ENCODE data around the gene PCBP2. TPM values are rescaled to one million over a fixed set of nuclear protein-coding genes. Genes with fewer than 3 reads are reported as not detected.
A peak's percentile ranks its signal among the peaks of the same experiment; 100 is the strongest.

Gene PCBP2
- total and polyA plus RNA-seq, 2 donors (not counting 1 experiment from before 2014, with no cell fraction given) = 271 to 315 TPM

DNA sequence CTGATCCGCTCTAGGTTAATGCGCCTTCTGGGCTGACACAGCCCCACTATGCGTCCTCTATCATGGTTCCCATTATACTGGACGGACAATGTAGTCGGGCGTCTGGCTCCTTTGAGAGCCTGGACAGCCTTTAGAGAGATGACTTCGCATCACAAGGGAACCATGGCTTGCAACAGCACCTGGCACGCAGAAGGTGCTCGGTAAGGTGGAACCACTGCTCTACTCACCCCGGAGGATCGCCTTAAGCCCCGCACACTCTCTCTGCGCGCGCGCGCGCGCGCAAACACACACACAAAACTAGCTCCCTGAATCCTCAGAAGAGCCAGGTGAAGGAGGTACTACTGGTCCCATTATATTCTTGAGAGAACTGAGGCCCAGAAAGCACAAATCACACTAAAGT lies 40.3 kb downstream of the PCBP2 start:
- Histone ChIP-seq H3K9me3 (ENCODE audit: control insufficient read depth, insufficient read depth, low read depth, low read length) (no peaks in the 10 kb centered on the region), H3K27me3 (ENCODE audit: control insufficient read depth, insufficient read depth, low read length) (no peaks in the 10 kb centered on the region), H4K20me1 (ENCODE audit: control insufficient read depth, extremely low read depth, insufficient read depth, low read length) (no peaks in the 10 kb centered on the region), H2AFZ (ENCODE audit: low read length) (no peak overlapping the region), H3K27ac (ENCODE audit: insufficient read depth, low read length) (peak overlapping the region; percentile 80), H3K79me2 (ENCODE audit: control insufficient read depth, insufficient read depth, low read length) (peaks cover 18% of the 10 kb centered on the region), H3K9ac (ENCODE audit: insufficient read depth, low read length) (no peak overlapping the region), H3K4me1 (ENCODE audit: control insufficient read depth, extremely low read depth, insufficient read depth, low read length) (peaks cover 20% of the 10 kb centered on the region), H3K4me3 (replicated peaks in 1 of 4; ENCODE audit: control extremely low read depth in 1 of 4, insufficient read depth in 1 of 4, low read depth in 3 of 4, low read length in 4 of 4) (peak overlapping the region in 3 of 4 experiments; percentile 36 to 70 (median 58)), H3K36me3 (ENCODE audit: control insufficient read depth, insufficient read depth, low read length) (peaks cover 2% of the 10 kb centered on the region), H3K4me2 (ENCODE audit: extremely low read depth, insufficient read depth, low read length) (peak overlapping the region; percentile 91)
- TF ChIP-seq EZH2 (IDR thresholded peaks at IDR 0.05; ENCODE audit: low read length, missing control alignments) = no peak
- TF ChIP-seq, protein P1, sequence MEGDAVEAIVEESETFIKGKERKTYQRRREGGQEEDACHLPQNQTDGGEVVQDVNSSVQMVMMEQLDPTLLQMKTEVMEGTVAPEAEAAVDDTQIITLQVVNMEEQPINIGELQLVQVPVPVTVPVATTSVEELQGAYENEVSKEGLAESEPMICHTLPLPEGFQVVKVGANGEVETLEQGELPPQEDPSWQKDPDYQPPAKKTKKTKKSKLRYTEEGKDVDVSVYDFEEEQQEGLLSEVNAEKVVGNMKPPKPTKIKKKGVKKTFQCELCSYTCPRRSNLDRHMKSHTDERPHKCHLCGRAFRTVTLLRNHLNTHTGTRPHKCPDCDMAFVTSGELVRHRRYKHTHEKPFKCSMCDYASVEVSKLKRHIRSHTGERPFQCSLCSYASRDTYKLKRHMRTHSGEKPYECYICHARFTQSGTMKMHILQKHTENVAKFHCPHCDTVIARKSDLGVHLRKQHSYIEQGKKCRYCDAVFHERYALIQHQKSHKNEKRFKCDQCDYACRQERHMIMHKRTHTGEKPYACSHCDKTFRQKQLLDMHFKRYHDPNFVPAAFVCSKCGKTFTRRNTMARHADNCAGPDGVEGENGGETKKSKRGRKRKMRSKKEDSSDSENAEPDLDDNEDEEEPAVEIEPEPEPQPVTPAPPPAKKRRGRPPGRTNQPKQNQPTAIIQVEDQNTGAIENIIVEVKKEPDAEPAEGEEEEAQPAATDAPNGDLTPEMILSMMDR (conservative IDR thresholded peaks at IDR 0.05 in 1 of 2, IDR thresholded peaks at IDR 0.05 in 1 of 2; ENCODE audit: low read depth in 1 of 2, low read length in 2 of 2) = no peak
- no peak for DNase-seq (ENCODE audit: low read depth in 2 of 2)

- Histone ChIP-seq H3K9me3 (ENCODE audit: control insufficient read depth, insufficient read depth, low read depth, low read length) (no peaks in the 10 kb centered on the region), H3K27ac (ENCODE audit: insufficient read depth, low read length) (peak overlapping the region; percentile 80), H3K79me2 (ENCODE audit: control insufficient read depth, insufficient read depth, low read length) (peaks cover 26% of the 10 kb centered on the region), H3K4me2 (ENCODE audit: extremely low read depth, insufficient read depth, low read length) (peak overlapping the region; percentile 87), H3K27me3 (ENCODE audit: control insufficient read depth, insufficient read depth, low read length) (no peaks in the 10 kb centered on the region), H2AFZ (ENCODE audit: low read length) (peak overlapping the region; percentile 64), H3K4me3 (replicated peaks in 1 of 4; ENCODE audit: control extremely low read depth in 1 of 4, insufficient read depth in 1 of 4, low read depth in 3 of 4, low read length in 4 of 4) (peak overlapping the region; percentile 38 to 70 (median 50)), H3K4me1 (ENCODE audit: control insufficient read depth, extremely low read depth, insufficient read depth, low read length) (peaks cover 23% of the 10 kb centered on the region), H3K9ac (ENCODE audit: insufficient read depth, low read length) (peak overlapping the region; percentile 55), H3K36me3 (ENCODE audit: control insufficient read depth, insufficient read depth, low read length) (peaks cover 4% of the 10 kb centered on the region), H4K20me1 (ENCODE audit: control insufficient read depth, extremely low read depth, insufficient read depth, low read length) (no peaks in the 10 kb centered on the region)
- TF ChIP-seq EZH2 (IDR thresholded peaks at IDR 0.05; ENCODE audit: low read length, missing control alignments) = no peak
- TF ChIP-seq, protein P1 (conservative IDR thresholded peaks at IDR 0.05 in 1 of 2, IDR thresholded peaks at IDR 0.05 in 1 of 2; ENCODE audit: low read depth in 1 of 2, low read length in 2 of 2) = no peak
- DNase-seq (ENCODE audit: low read depth in 2 of 2) = peak; percentile 87 to 89
These were observed 41.1 kb downstream of the PCBP2 start for GRCh38 chr12:53492830-53493609.

- no peak overlapping the region for H3K9ac ChIP-seq (ENCODE audit: insufficient read depth, low read length)
- H3K79me2 ChIP-seq (ENCODE audit: control insufficient read depth, insufficient read depth, low read length) = peaks cover 33% of the 10 kb centered on the region
- H3K4me2 ChIP-seq (ENCODE audit: extremely low read depth, insufficient read depth, low read length) = peak overlapping the region; percentile 83
- TF ChIP-seq, protein P1 (conservative IDR thresholded peaks at IDR 0.05 in 1 of 2, IDR thresholded peaks at IDR 0.05 in 1 of 2; ENCODE audit: low read depth in 1 of 2, low read length in 2 of 2) = no peak
- no peak for TF ChIP-seq EZH2 (IDR thresholded peaks at IDR 0.05; ENCODE audit: low read length, missing control alignments)
- peaks cover 23% of the 10 kb centered on the region for H3K4me1 ChIP-seq (ENCODE audit: control insufficient read depth, extremely low read depth, insufficient read depth, low read length)
- DNase-seq (ENCODE audit: low read depth in 2 of 2) = no peak
- H3K27me3 ChIP-seq (ENCODE audit: control insufficient read depth, insufficient read depth, low read length) = no peaks in the 10 kb centered on the region
- no peaks in the 10 kb centered on the region for H4K20me1 ChIP-seq (ENCODE audit: control insufficient read depth, extremely low read depth, insufficient read depth, low read length)
- no peaks in the 10 kb centered on the region for H3K9me3 ChIP-seq (ENCODE audit: control insufficient read depth, insufficient read depth, low read depth, low read length)
- peak overlapping the region in 2 of 4 experiments; percentile 51 to 58 for H3K4me3 ChIP-seq (replicated peaks in 1 of 4; ENCODE audit: control extremely low read depth in 1 of 4, insufficient read depth in 1 of 4, low read depth in 3 of 4, low read length in 4 of 4)
- peak overlapping the region; percentile 71 for H3K27ac ChIP-seq (ENCODE audit: insufficient read depth, low read length)
- H2AFZ ChIP-seq (ENCODE audit: low read length) = no peak overlapping the region
- H3K36me3 ChIP-seq (ENCODE audit: control insufficient read depth, insufficient read depth, low read length) = peaks cover 4% of the 10 kb centered on the region
These were observed 41.9 kb downstream of the PCBP2 start for GRCh38 chr12:53493610-53494391.
